ENCODE results near the gene NME5. TPM values are rescaled to one million over a fixed set of nuclear protein-coding genes. Genes with fewer than 3 reads are reported as not detected.

Gene NME5
- total RNA-seq, 2 donors from 2014 or later: 1.0 to 3.8 TPM

DNA sequence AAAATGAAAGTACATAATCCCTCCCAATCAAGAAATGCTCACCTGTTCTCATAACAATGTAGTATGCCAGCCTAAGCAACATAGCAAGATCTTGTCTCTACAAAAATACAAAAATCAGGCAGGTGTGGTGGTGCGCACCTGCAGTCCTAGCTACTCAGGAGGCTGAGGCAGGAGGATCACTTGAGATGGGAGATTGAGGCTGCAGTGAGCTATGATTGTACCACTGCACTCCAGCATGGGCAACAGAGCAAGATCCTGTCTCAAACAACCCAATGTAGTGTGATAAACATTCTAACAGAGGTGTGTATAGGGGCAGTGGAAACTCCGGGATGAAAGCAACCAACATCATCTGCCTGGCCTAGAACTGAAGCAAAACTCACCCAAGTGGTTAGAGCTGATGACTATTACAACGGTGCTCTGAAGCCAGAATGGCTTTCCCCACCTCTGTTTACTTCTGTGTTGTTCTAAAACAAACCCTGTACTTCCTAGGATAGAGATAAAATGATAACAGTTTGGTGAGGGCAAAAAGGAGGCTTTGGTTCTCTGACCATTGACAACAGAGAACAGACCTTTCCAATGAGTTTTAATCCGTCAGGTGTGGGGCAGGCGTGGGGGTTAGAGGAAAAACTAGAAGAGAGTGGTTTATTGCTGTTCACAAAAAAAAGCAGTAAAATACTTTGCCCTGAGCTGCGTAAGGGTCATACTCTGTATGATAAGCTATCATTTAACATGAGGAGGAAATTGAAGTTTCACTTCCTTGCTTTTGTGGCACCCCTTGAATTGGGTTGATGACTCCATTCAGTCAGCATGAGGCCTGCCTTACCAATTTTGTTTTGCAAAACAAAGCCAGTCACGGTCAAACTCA, 36.5 kb downstream of the NME5 start:
- H3K4me1 ChIP-seq: no peaks in the 10 kb centered on the region
- H3K4me3 ChIP-seq: no peak overlapping the region
- DNase-seq (ENCODE audit: low spot score): no peak
- no peak overlapping the region for H3K27ac ChIP-seq
- H3K9me3 ChIP-seq: no peaks in the 10 kb centered on the region
- no peaks in the 10 kb centered on the region for H3K36me3 ChIP-seq
- TF ChIP-seq, protein P1, sequence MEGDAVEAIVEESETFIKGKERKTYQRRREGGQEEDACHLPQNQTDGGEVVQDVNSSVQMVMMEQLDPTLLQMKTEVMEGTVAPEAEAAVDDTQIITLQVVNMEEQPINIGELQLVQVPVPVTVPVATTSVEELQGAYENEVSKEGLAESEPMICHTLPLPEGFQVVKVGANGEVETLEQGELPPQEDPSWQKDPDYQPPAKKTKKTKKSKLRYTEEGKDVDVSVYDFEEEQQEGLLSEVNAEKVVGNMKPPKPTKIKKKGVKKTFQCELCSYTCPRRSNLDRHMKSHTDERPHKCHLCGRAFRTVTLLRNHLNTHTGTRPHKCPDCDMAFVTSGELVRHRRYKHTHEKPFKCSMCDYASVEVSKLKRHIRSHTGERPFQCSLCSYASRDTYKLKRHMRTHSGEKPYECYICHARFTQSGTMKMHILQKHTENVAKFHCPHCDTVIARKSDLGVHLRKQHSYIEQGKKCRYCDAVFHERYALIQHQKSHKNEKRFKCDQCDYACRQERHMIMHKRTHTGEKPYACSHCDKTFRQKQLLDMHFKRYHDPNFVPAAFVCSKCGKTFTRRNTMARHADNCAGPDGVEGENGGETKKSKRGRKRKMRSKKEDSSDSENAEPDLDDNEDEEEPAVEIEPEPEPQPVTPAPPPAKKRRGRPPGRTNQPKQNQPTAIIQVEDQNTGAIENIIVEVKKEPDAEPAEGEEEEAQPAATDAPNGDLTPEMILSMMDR (IDR thresholded peaks at IDR 0.05): no peak
- H3K27me3 ChIP-seq: no peaks in the 10 kb centered on the region

DNA sequence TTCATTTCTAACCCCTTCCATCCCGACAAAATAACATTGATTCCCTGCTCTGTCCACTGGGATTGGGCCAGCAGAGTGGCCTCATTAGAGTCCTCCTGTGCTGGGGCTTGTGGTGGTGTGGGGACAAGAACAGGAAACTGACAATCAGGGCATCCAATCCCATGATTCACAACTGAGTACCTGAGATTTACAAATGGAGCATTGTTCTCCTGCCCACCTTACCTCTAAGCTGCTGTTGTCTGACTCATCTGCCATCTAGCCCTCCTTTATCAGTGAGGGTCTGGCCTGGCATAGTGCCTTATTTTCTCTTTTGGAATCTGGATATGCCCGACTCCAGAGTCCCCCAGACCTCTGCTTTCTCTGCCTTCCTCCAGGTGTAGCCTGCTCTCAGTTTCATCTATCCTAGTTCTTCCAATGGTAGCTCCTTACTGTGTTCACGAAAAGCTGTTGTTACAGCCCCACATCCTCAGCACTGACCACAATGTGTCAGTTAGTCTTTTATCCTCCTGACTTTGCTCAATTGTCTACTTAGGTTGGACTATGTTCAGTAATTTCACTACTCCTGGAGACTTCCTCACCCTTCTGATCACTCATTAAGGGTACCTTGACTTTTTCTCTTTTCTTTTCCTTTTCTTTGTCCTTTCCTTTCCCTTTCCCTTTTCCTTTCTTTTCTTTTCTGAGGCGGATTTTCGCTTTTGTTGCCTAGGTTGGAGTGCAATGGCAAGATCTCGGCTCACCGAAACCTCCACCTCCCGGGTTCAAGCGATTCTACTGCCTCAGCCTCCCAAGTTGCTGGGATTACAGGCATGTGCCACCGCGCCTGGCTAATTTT, 42.0 kb downstream of the NME5 start:
- H3K27ac ChIP-seq: no peak overlapping the region

DNA sequence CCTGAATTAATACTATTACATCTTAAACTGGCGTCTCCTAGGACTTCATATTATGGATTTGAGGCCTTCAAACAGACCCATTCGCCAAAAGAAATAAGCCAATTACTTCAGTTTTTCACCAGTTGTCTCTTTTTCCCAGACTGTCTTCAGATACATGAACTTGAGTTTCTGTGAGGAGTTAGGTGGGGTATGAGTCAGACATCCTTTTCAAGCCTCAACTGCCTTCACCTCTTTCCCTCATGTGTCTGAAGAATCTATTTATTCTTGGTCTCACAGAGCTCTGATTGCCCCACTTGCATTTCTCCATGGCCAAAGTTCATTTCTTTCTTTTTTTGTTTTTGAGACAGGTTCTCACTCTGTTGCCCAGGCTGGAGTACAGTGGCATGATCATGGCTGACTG, 42.9 kb downstream of the NME5 start:
- Histone ChIP-seq H3K9me3 (no peaks in the 10 kb centered on the region), H3K4me1 (no peaks in the 10 kb centered on the region)
- TF ChIP-seq, protein P1 (IDR thresholded peaks at IDR 0.05): no peak

More for the DNA sequence above, 42.0 kb downstream of the NME5 start:
- H3K36me3 ChIP-seq: no peaks in the 10 kb centered on the region
- no peaks in the 10 kb centered on the region for H3K27me3 ChIP-seq
- no peaks in the 10 kb centered on the region for H3K4me1 ChIP-seq
- H3K9me3 ChIP-seq: no peaks in the 10 kb centered on the region
- no peak overlapping the region for H3K4me3 ChIP-seq
- TF ChIP-seq, protein P1 (IDR thresholded peaks at IDR 0.05): no peak
- DNase-seq (ENCODE audit: low spot score): no peak

DNA sequence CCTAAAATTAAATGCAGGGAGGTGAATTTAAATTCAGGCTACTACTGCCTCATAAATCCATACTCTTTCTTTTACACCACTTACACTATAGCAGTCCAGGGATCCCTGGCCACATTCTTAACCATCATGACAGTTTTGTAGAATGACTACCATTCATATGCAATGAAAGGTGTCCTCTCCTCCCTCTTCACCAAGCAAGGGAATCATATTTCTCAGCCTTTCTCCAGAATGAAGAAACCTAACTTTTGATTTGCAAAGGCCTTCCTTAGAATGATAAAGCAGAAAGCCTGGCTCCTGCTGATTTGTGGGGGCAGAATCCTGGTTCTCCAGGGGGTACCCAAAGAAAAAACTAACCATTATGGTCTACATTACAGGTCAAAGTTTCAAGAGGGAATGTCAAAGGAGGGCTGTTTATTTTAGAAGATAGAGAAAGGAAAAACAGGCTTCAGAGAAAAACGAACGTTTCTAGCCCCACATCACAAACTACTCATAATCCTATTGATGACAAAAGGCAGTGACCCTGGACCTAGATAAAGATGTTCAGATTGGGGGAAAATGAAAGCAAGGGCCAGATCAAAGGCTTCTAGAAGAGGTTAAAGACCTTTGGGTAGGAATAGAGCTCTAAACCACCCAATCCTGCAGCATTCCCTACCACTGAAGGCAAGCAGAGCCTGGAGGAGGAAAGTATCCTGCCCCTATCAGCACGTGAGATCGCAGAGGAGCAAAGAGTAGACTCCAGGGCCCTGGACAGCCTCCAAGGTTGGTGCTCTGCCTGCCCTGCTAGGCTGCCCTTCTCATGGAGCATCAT, 43.9 kb downstream of the NME5 start:
- no peaks in the 10 kb centered on the region for H3K36me3 ChIP-seq
- no peaks in the 10 kb centered on the region for H3K4me1 ChIP-seq
- no peaks in the 10 kb centered on the region for H3K9me3 ChIP-seq
- H3K27me3 ChIP-seq: no peaks in the 10 kb centered on the region
- H3K27ac ChIP-seq: no peak overlapping the region
- no peak overlapping the region for H3K4me3 ChIP-seq
- TF ChIP-seq, protein P1 (IDR thresholded peaks at IDR 0.05): no peak
- no peak for DNase-seq (ENCODE audit: low spot score)

More for the DNA sequence above, 42.9 kb downstream of the NME5 start:
- Histone ChIP-seq H3K36me3 (no peaks in the 10 kb centered on the region), H3K4me3 (no peak overlapping the region), H3K27ac (no peak overlapping the region), H3K27me3 (no peaks in the 10 kb centered on the region)
- no peak for DNase-seq (ENCODE audit: low spot score)

DNA sequence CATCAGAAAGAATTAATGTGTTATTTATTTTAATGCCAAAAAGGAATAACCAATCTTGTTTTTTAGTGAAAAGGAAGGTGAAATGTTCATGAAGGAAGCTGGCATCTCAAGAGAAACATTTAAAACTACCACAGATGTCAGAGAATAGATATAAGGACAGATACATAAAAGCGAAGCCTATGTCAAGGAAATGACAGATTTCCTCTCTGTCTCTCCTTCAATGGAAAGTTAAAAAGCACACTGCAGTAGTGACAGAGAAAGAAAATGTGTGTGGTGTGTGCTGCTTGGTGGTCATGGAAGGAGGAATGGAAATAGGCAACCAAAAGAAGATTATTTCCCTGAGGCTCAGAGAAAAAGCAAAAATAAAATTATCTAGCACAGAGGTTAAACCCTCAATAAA, 46.2 kb downstream of the NME5 start:
- H3K4me1 ChIP-seq: no peaks in the 10 kb centered on the region
- H3K27me3 ChIP-seq: no peaks in the 10 kb centered on the region
- no peak overlapping the region for H3K4me3 ChIP-seq
- TF ChIP-seq, protein P1 (IDR thresholded peaks at IDR 0.05): no peak
- DNase-seq (ENCODE audit: low spot score): no peak
- no peaks in the 10 kb centered on the region for H3K9me3 ChIP-seq
- H3K36me3 ChIP-seq: no peaks in the 10 kb centered on the region
- no peak overlapping the region for H3K27ac ChIP-seq

All from right atrium auricular region (tissue), 2 donors.